HCT116 (cell line): Measurements from ENCODE around the gene NPR1. TPM values are rescaled to one million over a fixed set of nuclear protein-coding genes. Genes with fewer than 3 reads are reported as not detected.

Experiments used
- ATAC-seq: fragments of 200-7000 bp; cut with Tn5 transposase; 2 replicates; pipeline ENCODE4 v1.9.1; 2020; ENCODE audit warnings: mild to moderate bottlenecking, moderate library complexity
- BruUV-seq: library from RNA; stranded (reverse); fragments of 400-500 nt; replicated peaks from 2 replicates; lab custom pipeline; 2021; lab: Mats Ljungman, UMichigan
- CTCF ChIA-PET: fragments of 300-600 bp; sonication (Branson Sonifier 250); formaldehyde crosslinking; loops from one replicate; lab custom pipeline; 2021; ENCODE audit warnings: antibody characterized with exemption; lab: Charles Lee
- POLR2A ChIA-PET: fragments of 300-600, 350-600 bp; sonication (Branson Sonifier 250); formaldehyde crosslinking; loops from one replicate; lab custom pipeline; 2021; ENCODE audit warnings: antibody characterized with exemption; lab: Charles Lee
- RAD21 ChIA-PET, 2 experiments: fragments of 300-600 bp; sonication (Branson Sonifier 250); formaldehyde crosslinking; loops; one replicate each; lab custom pipeline; 2023; ENCODE audit warnings: low total read pairs in 2 of 2; ENCODE audit not compliant: uncharacterized antibody in 2 of 2, unreplicated experiment in 2 of 2, low non-redundant PET in 1 of 2; lab: Charles Lee
- DNase-seq: peaks from one replicate; pipeline ENCODE4 v3.0.0-alpha.2; 2010; ENCODE audit warnings: low read depth, low spot score
- H2AFZ ChIP-seq: fragments of 200-600 bp; shearing (Covaris generic), sonication (generic); 2 replicates; pipeline ENCODE4 v1.6.1; 2017; ENCODE audit warnings: low read depth, mixed run types, mixed read lengths, antibody characterized with exemption, low read length; ENCODE audit not compliant: poor library complexity, severe bottlenecking
- H3K27ac ChIP-seq: 2 replicates; pipeline ENCODE4 v1.5.1; 2012; ENCODE audit warnings: low read depth, low read length
- H3K27me3 ChIP-seq: fragments of 200-600 bp; sonication (generic); 2 replicates; pipeline ENCODE4 v1.6.1; 2016; ENCODE audit warnings: mixed run types, low read length, mixed read lengths; ENCODE audit not compliant: insufficient read depth
- H3K36me3 ChIP-seq, 2 experiments: fragments of 200-500 bp in 1 of 2; fragments of 200-600 bp in 1 of 2; sonication (Bioruptor generic) in 1 of 2; sonication (generic) in 1 of 2; 2 replicates each; pipeline versions ENCODE4 v1.5.1 to v1.6.1; 2014 to 2016; ENCODE audit warnings: low read length in 2 of 2, inconsistent platforms in 1 of 2, mixed read lengths in 1 of 2, mixed run types in 1 of 2; ENCODE audit not compliant: insufficient read depth in 2 of 2, control insufficient read depth in 1 of 2
- H3K4me1 ChIP-seq, 2 experiments: fragments of 200-600 bp in 1 of 2; sonication (generic) in 1 of 2; 2 replicates each; pipeline versions ENCODE4 v1.5.1 to v1.6.1; 2012 to 2017; ENCODE audit warnings: low read length in 2 of 2, inconsistent platforms in 1 of 2, mild to moderate bottlenecking in 1 of 2, mixed read lengths in 1 of 2, mixed run types in 1 of 2, moderate library complexity in 1 of 2; ENCODE audit not compliant: insufficient read depth in 2 of 2, control insufficient read depth in 1 of 2
- H3K4me2 ChIP-seq: fragments of 200-600 bp; sonication (generic); 2 replicates; pipeline ENCODE4 v1.6.1; 2017; ENCODE audit warnings: mixed run types, low read length, mixed read lengths
- H3K4me3 ChIP-seq, 2 experiments: fragments of 200-600 bp in 1 of 2; sonication (generic) in 1 of 2; replicated peaks in 1 of 2; 2 replicates each; pipeline ENCODE4 v1.5.1; 2011 to 2016; ENCODE audit warnings: low read length in 2 of 2, control low read depth in 1 of 2, low read depth in 1 of 2, mild to moderate bottlenecking in 1 of 2, mixed read lengths in 1 of 2, mixed run types in 1 of 2
- H3K79me2 ChIP-seq: fragments of 200-600 bp; sonication (generic); 2 replicates; pipeline ENCODE4 v1.6.1; 2017; ENCODE audit warnings: mild to moderate bottlenecking, mixed run types, low read length, moderate library complexity, mixed read lengths; ENCODE audit not compliant: insufficient read depth
- H3K9ac ChIP-seq: fragments of 200-600 bp; sonication (generic); 2 replicates; pipeline ENCODE4 v1.6.1; 2016; ENCODE audit warnings: low read length, mixed read lengths
- H3K9me2 ChIP-seq: fragments of 200-600 bp; sonication (generic), shearing (Covaris generic); 2 replicates; pipeline ENCODE4 v1.6.1; 2017; ENCODE audit warnings: mixed run types, mild to moderate bottlenecking, moderate library complexity; ENCODE audit not compliant: insufficient read depth
- H3K9me3 ChIP-seq, 2 experiments: fragments of 200-500 bp in 1 of 2; fragments of 200-600 bp in 1 of 2; sonication (Bioruptor generic) in 1 of 2; sonication (generic) in 1 of 2; 2 replicates each; pipeline ENCODE4 v1.6.1; 2014 to 2017; ENCODE audit warnings: low read length in 2 of 2, mixed read lengths in 2 of 2, inconsistent platforms in 1 of 2, low read depth in 1 of 2, mild to moderate bottlenecking in 1 of 2, mixed run types in 1 of 2, moderate library complexity in 1 of 2; ENCODE audit not compliant: control insufficient read depth in 1 of 2, insufficient read depth in 1 of 2
- H4K20me1 ChIP-seq: fragments of 200-600 bp; sonication (generic), shearing (Covaris generic); 2 replicates; pipeline ENCODE4 v1.6.1; 2017; ENCODE audit warnings: mixed run types, mild to moderate bottlenecking, moderate library complexity; ENCODE audit not compliant: insufficient read depth
- SIN3A ChIP-seq: IDR thresholded peaks from 2 replicates; pipeline ENCODE4 v1.6.1; 2012; ENCODE audit warnings: low read depth
- intact Hi-C: fragments of 100-400 bp; cut with micrococcal nuclease; formaldehyde crosslinking; loops from 2 replicates; pipeline ENCODE4 v1.10.0; 2022
- microRNA-seq: library from miRNA; unstranded; fragments of <30 nt; microRNA quantifications from one replicate; pipeline ENCODE4, GENCODE V29; 2016; ENCODE audit warnings: borderline number of aligned reads
- total RNA-seq: library from RNA; stranded (reverse); gene quantifications from one replicate; pipeline ENCODE4 v1.2.1, GENCODE V29; 2021; ENCODE audit not compliant: unreplicated experiment

The NPR1 gene
- total RNA-seq, 1 experiment from 2014 or later, result 0.07 TPM

- no peak overlapping the region for H3K9ac ChIP-seq
- no peaks in the 10 kb centered on the region for H3K9me2 ChIP-seq
- H3K27ac ChIP-seq, result no peak overlapping the region
- ChIA-PET RAD21 (no interaction called here), POLR2A (no interaction called here), CTCF (no interaction called here)
- no peak for ATAC-seq
- no peak overlapping the region for H3K4me3 ChIP-seq
- TF ChIP-seq SIN3A, result no peak
- no peaks in the 10 kb centered on the region for H3K4me1 ChIP-seq
- no peak for DNase-seq
- H3K27me3 ChIP-seq, result no peaks in the 10 kb centered on the region
- H4K20me1 ChIP-seq, result no peaks in the 10 kb centered on the region
- H3K9me3 ChIP-seq, result no peaks in the 10 kb centered on the region
- no peak overlapping the region for H3K4me2 ChIP-seq
- no TSS peak for BruUV-seq
- H2AFZ ChIP-seq, result no peak overlapping the region
- H3K36me3 ChIP-seq, result peaks cover 22 to 49% of the 10 kb centered on the region in 2 experiments
- intact Hi-C loops, result no loop called here
- no peaks in the 10 kb centered on the region for H3K79me2 ChIP-seq
These were observed 64.1 kb downstream of the NPR1 start for GRCh38 chr1:153742411-153743142.

Small RNAs within 50 kb of the gene (microRNA-seq; reads per million reads assigned to microRNA genes)
- gene MIR8083, result not detected

Other genes starting within 250 kb of the NPR1 start
- gene S100A7, start 218.0 kb upstream of the NPR1 start, total RNA-seq, result not detected
- 1,633 TPM for gene S100A6, start 142.7 kb upstream of the NPR1 start, total RNA-seq
- 6.0 TPM for gene S100A5, start 137.8 kb upstream of the NPR1 start, total RNA-seq
- gene S100A4, start 132.9 kb upstream of the NPR1 start, total RNA-seq, result 384 TPM
- 4.2 TPM for gene S100A3, start 129.4 kb upstream of the NPR1 start, total RNA-seq
- 24.8 TPM for gene S100A2, start 112.8 kb upstream of the NPR1 start, total RNA-seq
- 196 TPM for gene S100A16, start 65.6 kb upstream of the NPR1 start, total RNA-seq
- gene S100A14, start 62.4 kb upstream of the NPR1 start, total RNA-seq, result 252 TPM
- 143 TPM for gene S100A13, start 51.2 kb upstream of the NPR1 start, total RNA-seq
- gene S100A1, start 50.3 kb upstream of the NPR1 start, total RNA-seq, result 0.30 TPM
- gene CHTOP, start 44.6 kb upstream of the NPR1 start, total RNA-seq, result 110 TPM
- 39.1 TPM for gene SNAPIN, start 20.0 kb upstream of the NPR1 start, total RNA-seq
- gene ILF2, start 7.7 kb upstream of the NPR1 start, total RNA-seq, result 335 TPM
- gene INTS3, start 49.4 kb downstream of the NPR1 start, total RNA-seq, result 47.6 TPM
- 14.3 TPM for gene SLC27A3, start 96.7 kb downstream of the NPR1 start, total RNA-seq
- gene GATAD2B, start 244.3 kb downstream of the NPR1 start, total RNA-seq, result 50.2 TPM